OCI-LY3 (cell line): ENCODE measurements around the gene NUP210.

Experiments used
- CTCF ChIP-seq: fragments of 200-600, 300-600 bp; sonication (generic); IDR thresholded peaks from 2 replicates; pipeline ENCODE4 v1.5.1; 2014; ENCODE audit warnings: antibody characterized with exemption, low read length, low read depth
- EZH2phosphoT487 ChIP-seq: fragments of 200-600 bp; shearing (Covaris generic); IDR thresholded peaks from 2 replicates; pipeline ENCODE4 v1.6.1; 2018; ENCODE audit warnings: antibody characterized with exemption, mixed run types, low read depth

GRCh38 chr3:13459605-13460340 lies 39.7 kb upstream of the NUP210 start:
- no peak for TF ChIP-seq CTCF
- TF ChIP-seq EZH2phosphoT487: no peak
